Panc1 (cell line): Measurements from ENCODE around the gene MACROD2. TPM values are rescaled to one million over a fixed set of nuclear protein-coding genes. Genes with fewer than 3 reads are reported as not detected.

ENCODE experiments used
- ATAC-seq: fragments of 200-7000 bp; cut with Tn5 transposase; 2 replicates; pipeline ENCODE4 v1.9.1; 2020; ENCODE audit warnings: mild to moderate bottlenecking, moderate library complexity
- BruUV-seq: library from RNA; stranded (reverse); fragments of 400-500 nt; replicated peaks from 2 replicates; lab custom pipeline; 2021; lab: Mats Ljungman, UMichigan
- CTCF ChIA-PET: fragments of 300-600 bp; sonication (Branson Sonifier 250); formaldehyde crosslinking; loops from one replicate; lab custom pipeline; 2022; ENCODE audit warnings: antibody characterized with exemption; lab: Charles Lee
- POLR2A ChIA-PET: fragments of 300-600 bp; sonication (Branson Sonifier 250); formaldehyde crosslinking; loops from one replicate; lab custom pipeline; 2022; ENCODE audit warnings: antibody characterized with exemption; lab: Charles Lee
- DNase-seq: peaks from one replicate; pipeline ENCODE4 v3.0.0-alpha.2; 2010; ENCODE audit warnings: low read depth, low spot score
- H3K27ac ChIP-seq: 2 replicates; pipeline ENCODE4 v1.5.1; 2011; ENCODE audit warnings: mild to moderate bottlenecking, low read length, inconsistent platforms
- H3K27me3 ChIP-seq: fragments of 200-500 bp; sonication (Bioruptor generic); 2 replicates; pipeline ENCODE4 v1.6.0; 2014; ENCODE audit warnings: low read length, inconsistent platforms; ENCODE audit not compliant: control insufficient read depth, insufficient read depth
- H3K36me3 ChIP-seq: fragments of 200-500 bp; sonication (Bioruptor generic); 2 replicates; pipeline ENCODE4 v1.5.1; 2014; ENCODE audit warnings: inconsistent platforms, mild to moderate bottlenecking, low read length, moderate library complexity; ENCODE audit not compliant: control insufficient read depth, insufficient read depth
- H3K4me1 ChIP-seq: 2 replicates; pipeline ENCODE4 v1.5.1; 2011; ENCODE audit warnings: inconsistent platforms, mild to moderate bottlenecking, low read length, moderate library complexity; ENCODE audit not compliant: control insufficient read depth, insufficient read depth
- H3K4me3 ChIP-seq, 2 experiments: 2 replicates each; pipeline ENCODE4 v1.5.1; 2011 to 2012; ENCODE audit warnings: low read depth in 2 of 2, low read length in 2 of 2, mild to moderate bottlenecking in 2 of 2, inconsistent platforms in 1 of 2, moderate library complexity in 1 of 2
- H3K9me3 ChIP-seq: fragments of 200-500 bp; sonication (Bioruptor generic); 2 replicates; pipeline ENCODE4 v1.5.1; 2014; ENCODE audit warnings: low read depth, mild to moderate bottlenecking, inconsistent platforms, low read length, moderate library complexity; ENCODE audit not compliant: control insufficient read depth, insufficient read depth
- POLR2AphosphoS5 ChIP-seq: IDR thresholded peaks from 2 replicates; pipeline ENCODE4 v1.6.1; 2012; ENCODE audit warnings: mild to moderate bottlenecking, low read depth, low read length, moderate library complexity
- SIN3A ChIP-seq: IDR thresholded peaks from 2 replicates; pipeline ENCODE4 v1.6.1; 2012; ENCODE audit warnings: low read depth, mild to moderate bottlenecking, low read length, moderate library complexity, borderline replicate concordance; ENCODE audit not compliant: insufficient read depth
- TCF7L2 ChIP-seq: IDR thresholded peaks from 2 replicates; pipeline ENCODE4 v1.6.1; 2011; ENCODE audit warnings: mild to moderate bottlenecking, low read depth, low read length, inconsistent platforms
- in situ Hi-C: cut with HindIII; loops from 2 replicates; pipeline ENCODE4 v1.10.0; 2016; ENCODE audit warnings: low sequenced_read_pairs, low pct_unique_long_range_greater_than_20kb
- intact Hi-C: fragments of 100-400 bp; cut with micrococcal nuclease; formaldehyde crosslinking; loops from one replicate; pipeline ENCODE4 v1.10.0; 2022; ENCODE audit not compliant: unreplicated experiment
- total RNA-seq: library from RNA; stranded (reverse); gene quantifications from one replicate; pipeline ENCODE4 v1.2.1, GENCODE V29; 2021; ENCODE audit not compliant: unreplicated experiment
- TF ChIP-seq, protein P1 (sequence below): fragments of 450-650 bp; IDR thresholded peaks from 2 replicates; pipeline ENCODE4 v1.5.1; 2017; ENCODE audit warnings: mild to moderate bottlenecking
- TF ChIP-seq, protein P2 (sequence below), 2 experiments: IDR thresholded peaks; 2 replicates each; pipeline ENCODE4 v1.6.1; 2011 to 2012; ENCODE audit warnings: low read depth in 2 of 2, control low read depth in 1 of 2, low read length in 1 of 2, mild to moderate bottlenecking in 1 of 2, moderate library complexity in 1 of 2; ENCODE audit not compliant: insufficient read depth in 1 of 2

MACROD2 gene
- total RNA-seq, 1 experiment from 2014 or later: 1.2 TPM

DNA sequence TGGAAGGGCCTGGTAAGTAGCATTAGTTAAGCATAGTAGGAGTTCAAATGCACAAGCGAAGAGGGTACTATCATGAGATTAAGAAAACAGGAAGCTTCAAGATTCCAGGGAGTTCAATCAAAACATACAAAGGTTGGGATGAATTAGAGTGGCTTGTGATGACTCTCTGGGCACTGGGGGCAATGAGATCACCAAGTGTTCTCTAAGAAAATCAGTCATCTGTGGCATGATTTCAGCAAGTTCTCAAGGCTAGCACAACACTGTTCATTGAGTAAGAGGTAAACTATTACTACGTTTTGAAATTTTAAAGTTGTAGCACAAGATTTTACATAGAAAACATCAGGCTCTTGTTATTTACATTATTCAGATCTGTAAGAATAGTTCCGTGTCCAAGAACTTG lies 481.8 kb downstream of the MACROD2 start:
- Histone ChIP-seq H3K36me3 (no peaks in the 10 kb centered on the region), H3K9me3 (no peaks in the 10 kb centered on the region), H3K27ac (no peak overlapping the region), H3K4me1 (no peaks in the 10 kb centered on the region), H3K27me3 (no peaks in the 10 kb centered on the region), H3K4me3 (no peak overlapping the region)
- in situ Hi-C loops (no loop called here), intact Hi-C loops (no loop called here)
- TF ChIP-seq, protein P1, sequence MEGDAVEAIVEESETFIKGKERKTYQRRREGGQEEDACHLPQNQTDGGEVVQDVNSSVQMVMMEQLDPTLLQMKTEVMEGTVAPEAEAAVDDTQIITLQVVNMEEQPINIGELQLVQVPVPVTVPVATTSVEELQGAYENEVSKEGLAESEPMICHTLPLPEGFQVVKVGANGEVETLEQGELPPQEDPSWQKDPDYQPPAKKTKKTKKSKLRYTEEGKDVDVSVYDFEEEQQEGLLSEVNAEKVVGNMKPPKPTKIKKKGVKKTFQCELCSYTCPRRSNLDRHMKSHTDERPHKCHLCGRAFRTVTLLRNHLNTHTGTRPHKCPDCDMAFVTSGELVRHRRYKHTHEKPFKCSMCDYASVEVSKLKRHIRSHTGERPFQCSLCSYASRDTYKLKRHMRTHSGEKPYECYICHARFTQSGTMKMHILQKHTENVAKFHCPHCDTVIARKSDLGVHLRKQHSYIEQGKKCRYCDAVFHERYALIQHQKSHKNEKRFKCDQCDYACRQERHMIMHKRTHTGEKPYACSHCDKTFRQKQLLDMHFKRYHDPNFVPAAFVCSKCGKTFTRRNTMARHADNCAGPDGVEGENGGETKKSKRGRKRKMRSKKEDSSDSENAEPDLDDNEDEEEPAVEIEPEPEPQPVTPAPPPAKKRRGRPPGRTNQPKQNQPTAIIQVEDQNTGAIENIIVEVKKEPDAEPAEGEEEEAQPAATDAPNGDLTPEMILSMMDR: no peak
- TF ChIP-seq POLR2AphosphoS5 (no peak), SIN3A (no peak), TCF7L2 (no peak)
- TF ChIP-seq, protein P2, sequence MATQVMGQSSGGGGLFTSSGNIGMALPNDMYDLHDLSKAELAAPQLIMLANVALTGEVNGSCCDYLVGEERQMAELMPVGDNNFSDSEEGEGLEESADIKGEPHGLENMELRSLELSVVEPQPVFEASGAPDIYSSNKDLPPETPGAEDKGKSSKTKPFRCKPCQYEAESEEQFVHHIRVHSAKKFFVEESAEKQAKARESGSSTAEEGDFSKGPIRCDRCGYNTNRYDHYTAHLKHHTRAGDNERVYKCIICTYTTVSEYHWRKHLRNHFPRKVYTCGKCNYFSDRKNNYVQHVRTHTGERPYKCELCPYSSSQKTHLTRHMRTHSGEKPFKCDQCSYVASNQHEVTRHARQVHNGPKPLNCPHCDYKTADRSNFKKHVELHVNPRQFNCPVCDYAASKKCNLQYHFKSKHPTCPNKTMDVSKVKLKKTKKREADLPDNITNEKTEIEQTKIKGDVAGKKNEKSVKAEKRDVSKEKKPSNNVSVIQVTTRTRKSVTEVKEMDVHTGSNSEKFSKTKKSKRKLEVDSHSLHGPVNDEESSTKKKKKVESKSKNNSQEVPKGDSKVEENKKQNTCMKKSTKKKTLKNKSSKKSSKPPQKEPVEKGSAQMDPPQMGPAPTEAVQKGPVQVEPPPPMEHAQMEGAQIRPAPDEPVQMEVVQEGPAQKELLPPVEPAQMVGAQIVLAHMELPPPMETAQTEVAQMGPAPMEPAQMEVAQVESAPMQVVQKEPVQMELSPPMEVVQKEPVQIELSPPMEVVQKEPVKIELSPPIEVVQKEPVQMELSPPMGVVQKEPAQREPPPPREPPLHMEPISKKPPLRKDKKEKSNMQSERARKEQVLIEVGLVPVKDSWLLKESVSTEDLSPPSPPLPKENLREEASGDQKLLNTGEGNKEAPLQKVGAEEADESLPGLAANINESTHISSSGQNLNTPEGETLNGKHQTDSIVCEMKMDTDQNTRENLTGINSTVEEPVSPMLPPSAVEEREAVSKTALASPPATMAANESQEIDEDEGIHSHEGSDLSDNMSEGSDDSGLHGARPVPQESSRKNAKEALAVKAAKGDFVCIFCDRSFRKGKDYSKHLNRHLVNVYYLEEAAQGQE (IDR thresholded peaks at IDR 0.05; ENCODE audit: insufficient read depth in 1 of 2, low read depth in 2 of 2, low read length in 1 of 2): no peak
- ATAC-seq (no peak), DNase-seq (no peak)
- POLR2A ChIA-PET: no interaction called here
- BruUV-seq: no TSS peak
- CTCF ChIA-PET: no interaction called here

DNA sequence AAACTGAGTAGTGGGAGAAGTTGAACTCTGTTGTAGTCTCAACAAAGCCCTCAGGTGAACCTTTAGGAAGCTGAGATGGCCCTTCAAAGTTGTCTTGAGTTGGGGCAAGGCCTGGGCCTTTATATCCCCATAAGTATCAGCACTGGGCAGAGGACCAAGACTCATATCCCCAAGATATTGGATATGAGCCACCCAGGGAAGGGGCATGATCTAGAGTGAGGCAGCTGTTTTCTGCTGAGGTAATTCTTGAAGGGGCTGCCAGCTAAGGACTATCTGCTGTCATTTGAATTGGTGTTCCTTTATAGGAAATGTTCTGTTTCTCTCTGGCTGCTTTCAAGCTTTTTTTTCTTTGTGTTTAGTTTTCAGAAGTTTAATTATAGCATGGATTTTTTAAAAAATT lies 482.8 kb downstream of the MACROD2 start:
- in situ Hi-C loops: no loop called here
- Histone ChIP-seq H3K27ac (no peak overlapping the region), H3K27me3 (no peaks in the 10 kb centered on the region), H3K4me3 (no peak overlapping the region), H3K9me3 (no peaks in the 10 kb centered on the region), H3K36me3 (no peaks in the 10 kb centered on the region), H3K4me1 (no peaks in the 10 kb centered on the region)
- no peak for ATAC-seq
- DNase-seq: no peak
- BruUV-seq: no TSS peak
- intact Hi-C loops: no loop called here
- no peak for TF ChIP-seq TCF7L2
- TF ChIP-seq POLR2AphosphoS5: no peak
- TF ChIP-seq, protein P1: no peak
- TF ChIP-seq SIN3A: no peak
- TF ChIP-seq, protein P2 (IDR thresholded peaks at IDR 0.05; ENCODE audit: insufficient read depth in 1 of 2, low read depth in 2 of 2, low read length in 1 of 2): no peak
- ChIA-PET CTCF (no interaction called here), POLR2A (no interaction called here)
